ENCODE results near the gene TTN. TPM values are rescaled to one million over a fixed set of nuclear protein-coding genes. Genes with fewer than 3 reads are reported as not detected.

Gene TTN
- total RNA-seq, 2 donors from 2014 or later, result 26.5 to 94.6 TPM

DNA sequence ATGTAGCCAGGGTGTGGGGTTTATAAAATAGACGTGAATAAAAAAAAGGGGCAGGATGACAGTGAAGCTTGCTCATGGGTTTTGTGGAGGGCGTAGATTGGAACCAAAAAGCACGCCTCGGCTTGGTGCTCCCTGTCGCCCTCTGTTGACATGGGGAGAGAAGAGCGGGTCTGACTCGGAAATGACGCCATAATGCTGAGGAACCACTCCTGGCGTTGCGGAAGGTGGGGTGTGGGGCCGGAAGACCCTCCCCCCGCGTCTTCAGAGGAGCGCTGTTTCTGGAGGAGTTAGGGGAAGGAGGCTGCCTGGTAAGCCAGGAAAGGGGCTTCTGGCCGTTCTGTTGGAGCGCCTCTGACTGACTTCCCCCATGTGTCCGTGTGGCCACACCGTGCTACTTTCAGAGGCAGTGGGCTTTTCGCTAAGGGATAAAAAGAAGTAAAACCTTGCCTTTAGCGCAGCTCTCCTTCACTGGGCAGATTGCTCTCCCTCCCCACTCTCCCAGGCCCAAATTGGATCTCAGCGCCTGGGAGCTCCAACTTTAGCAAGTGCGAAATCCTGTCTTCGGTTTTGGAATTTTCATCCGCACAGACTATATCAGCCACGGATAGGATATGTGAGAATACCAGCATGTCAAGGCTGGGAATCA lies 284.1 kb downstream of the TTN start:
- peaks cover 7% of the 10 kb centered on the region for H3K4me1 ChIP-seq
- H3K4me3 ChIP-seq, result peak overlapping the region; percentile 16 to 41
- no peaks in the 10 kb centered on the region for H3K27me3 ChIP-seq
- 3 to 23% methylated on average over 24 to 25 of the region's 25 CpGs for WGBS, 2 donors
- no peaks in the 10 kb centered on the region for H3K9me3 ChIP-seq
- ATAC-seq (peak; percentile 99), DNase-seq (peak; percentile 78 to 84 (median 83))
- peak overlapping the region in 3 of 4 donors; percentile 34 to 56 (median 43) for H3K27ac ChIP-seq
- no peaks in the 10 kb centered on the region for H3K36me3 ChIP-seq (replicated peaks in 1 of 2; ENCODE audit: insufficient read depth in 1 of 2, low read depth in 2 of 2)
- intact Hi-C loops (cut with DNase I), result no loop called here
- TF ChIP-seq, protein P1, sequence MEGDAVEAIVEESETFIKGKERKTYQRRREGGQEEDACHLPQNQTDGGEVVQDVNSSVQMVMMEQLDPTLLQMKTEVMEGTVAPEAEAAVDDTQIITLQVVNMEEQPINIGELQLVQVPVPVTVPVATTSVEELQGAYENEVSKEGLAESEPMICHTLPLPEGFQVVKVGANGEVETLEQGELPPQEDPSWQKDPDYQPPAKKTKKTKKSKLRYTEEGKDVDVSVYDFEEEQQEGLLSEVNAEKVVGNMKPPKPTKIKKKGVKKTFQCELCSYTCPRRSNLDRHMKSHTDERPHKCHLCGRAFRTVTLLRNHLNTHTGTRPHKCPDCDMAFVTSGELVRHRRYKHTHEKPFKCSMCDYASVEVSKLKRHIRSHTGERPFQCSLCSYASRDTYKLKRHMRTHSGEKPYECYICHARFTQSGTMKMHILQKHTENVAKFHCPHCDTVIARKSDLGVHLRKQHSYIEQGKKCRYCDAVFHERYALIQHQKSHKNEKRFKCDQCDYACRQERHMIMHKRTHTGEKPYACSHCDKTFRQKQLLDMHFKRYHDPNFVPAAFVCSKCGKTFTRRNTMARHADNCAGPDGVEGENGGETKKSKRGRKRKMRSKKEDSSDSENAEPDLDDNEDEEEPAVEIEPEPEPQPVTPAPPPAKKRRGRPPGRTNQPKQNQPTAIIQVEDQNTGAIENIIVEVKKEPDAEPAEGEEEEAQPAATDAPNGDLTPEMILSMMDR (IDR thresholded peaks at IDR 0.05), result peak; percentile 31 to 87 (median 69)
- peak in 2 of 3 donors; percentile 55 to 61 for TF ChIP-seq POLR2A (IDR thresholded peaks at IDR 0.05)

DNA sequence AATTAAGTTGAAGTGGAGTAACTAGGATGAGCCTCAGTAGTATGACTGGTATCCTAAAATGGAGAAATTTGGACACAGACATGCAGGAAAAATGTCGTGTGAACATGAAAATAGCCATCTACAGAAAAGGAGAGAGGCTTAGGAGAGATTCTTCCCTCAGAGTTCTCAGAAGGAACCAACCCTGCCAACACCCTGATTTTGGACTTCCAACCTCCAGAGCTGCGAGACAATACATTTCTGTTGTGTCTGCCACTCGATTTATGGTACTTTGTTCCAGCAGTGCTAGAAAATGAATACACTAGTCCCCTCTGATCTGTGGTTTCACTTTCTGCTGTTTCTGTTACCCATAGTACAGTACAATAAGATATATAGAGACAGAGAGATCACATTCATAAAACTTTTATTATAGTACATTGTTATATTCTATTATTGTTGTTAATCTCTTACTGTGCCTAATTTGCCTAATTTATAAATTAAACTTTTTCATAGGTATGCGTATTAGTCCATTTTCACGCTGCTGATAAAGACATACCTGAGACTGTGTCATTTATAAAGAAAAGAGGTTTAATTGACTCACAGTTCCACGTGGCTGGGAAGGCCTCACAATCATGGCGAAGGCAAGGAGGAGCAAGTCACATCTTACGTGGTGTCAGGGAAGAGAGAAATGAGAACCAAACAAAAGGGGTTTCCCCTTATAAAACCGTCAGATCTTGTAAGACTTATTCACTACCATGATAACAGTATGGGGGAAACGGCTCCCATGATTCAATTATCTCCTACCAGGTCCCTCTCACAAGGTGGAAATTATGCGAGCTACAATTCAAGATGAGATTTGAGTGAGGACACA lies 285.7 kb downstream of the TTN start:
- DNase-seq, result no peak
- no peak for ATAC-seq

DNA sequence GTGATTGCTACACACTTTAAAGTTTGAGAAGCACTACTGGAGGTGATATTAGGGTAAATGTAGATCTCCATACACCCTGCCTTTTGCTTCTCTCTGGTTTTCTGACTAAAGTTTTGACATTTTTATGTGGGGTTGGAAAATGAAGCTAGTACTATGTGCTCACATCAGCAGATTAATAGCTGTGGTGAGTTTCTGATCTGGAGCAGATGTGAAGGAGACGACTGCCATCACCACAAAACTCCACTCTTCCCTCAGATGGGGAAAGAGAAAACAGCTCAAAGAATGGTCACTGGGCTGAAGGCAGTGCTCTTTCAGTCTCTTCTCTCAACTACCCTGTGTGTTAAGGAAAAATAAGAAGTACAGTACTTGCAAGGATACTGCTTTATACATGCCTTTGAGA lies 289.7 kb downstream of the TTN start:
- 83 to 88% methylated on average over 1 of the region's 1 CpG for WGBS, 2 donors
- H3K36me3 ChIP-seq (replicated peaks in 1 of 2; ENCODE audit: insufficient read depth in 1 of 2, low read depth in 2 of 2), result no peaks in the 10 kb centered on the region
- H3K4me3 ChIP-seq, result no peak overlapping the region
- TF ChIP-seq, protein P1 (IDR thresholded peaks at IDR 0.05), result no peak
- no peak for TF ChIP-seq POLR2A (IDR thresholded peaks at IDR 0.05)
- H3K27me3 ChIP-seq, result no peaks in the 10 kb centered on the region
- DNase-seq (no peak), ATAC-seq (no peak)
- H3K9me3 ChIP-seq, result no peaks in the 10 kb centered on the region
- no peak overlapping the region for H3K27ac ChIP-seq
- H3K4me1 ChIP-seq, result no peaks in the 10 kb centered on the region
- intact Hi-C loops (cut with DNase I), result no loop called here

More for the DNA sequence above, 285.7 kb downstream of the TTN start:
- no peaks in the 10 kb centered on the region for H3K27me3 ChIP-seq
- peaks cover 7% of the 10 kb centered on the region for H3K4me1 ChIP-seq
- intact Hi-C loops (cut with DNase I), result no loop called here
- no peak overlapping the region for H3K4me3 ChIP-seq
- no peak overlapping the region for H3K27ac ChIP-seq
- no peaks in the 10 kb centered on the region for H3K9me3 ChIP-seq
- no peak for TF ChIP-seq POLR2A (IDR thresholded peaks at IDR 0.05)
- TF ChIP-seq, protein P1 (IDR thresholded peaks at IDR 0.05), result no peak
- no peaks in the 10 kb centered on the region for H3K36me3 ChIP-seq (replicated peaks in 1 of 2; ENCODE audit: insufficient read depth in 1 of 2, low read depth in 2 of 2)
- WGBS, 2 donors, result 92 to 96% methylated on average over 11 of the region's 11 CpGs

DNA sequence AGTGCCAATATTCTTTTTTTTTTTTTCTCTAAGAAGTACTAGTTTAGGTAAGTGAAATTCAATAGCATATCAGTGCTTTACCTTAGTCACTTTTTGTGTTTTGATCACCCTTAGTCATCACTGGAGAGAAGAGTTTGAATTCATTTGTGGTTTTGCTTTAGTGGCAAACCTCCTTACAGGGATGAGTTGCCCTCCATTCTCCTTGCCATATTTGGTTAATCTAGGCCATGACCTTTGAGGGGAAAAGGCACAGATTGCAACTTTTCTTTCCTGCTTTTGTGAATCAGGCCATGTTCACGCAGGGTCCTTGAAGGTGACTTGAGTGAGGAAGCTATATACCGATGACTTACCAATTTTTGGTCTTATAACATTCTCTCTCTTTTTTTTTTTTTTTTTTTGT lies 292.6 kb downstream of the TTN start:
- Histone ChIP-seq H3K27me3 (no peaks in the 10 kb centered on the region), H3K36me3 (replicated peaks in 1 of 2; ENCODE audit: insufficient read depth in 1 of 2, low read depth in 2 of 2) (no peaks in the 10 kb centered on the region), H3K27ac (no peak overlapping the region), H3K9me3 (no peaks in the 10 kb centered on the region), H3K4me1 (no peaks in the 10 kb centered on the region), H3K4me3 (no peak overlapping the region)
- WGBS, 2 donors, result 91 to 100% methylated on average over 2 of the region's 2 CpGs
- no peak for ATAC-seq
- intact Hi-C loops (cut with DNase I), result no loop called here
- no peak for DNase-seq
- TF ChIP-seq, protein P1 (IDR thresholded peaks at IDR 0.05), result no peak
- TF ChIP-seq POLR2A (IDR thresholded peaks at IDR 0.05), result no peak
